Stimulated activated CD8-positive, alpha-beta memory T cell treated with anti-CD3 and anti-CD28 coated beads, Interleukin-12 subunit alpha, Interleukin-12 subunit beta, amount 100 ng/mL, for 24 hours (primary cell): Measurements from ENCODE around the gene ANGPT4.
"Not testable (repeated sequence)": the region's sequence is repeated elsewhere in the genome, so short reads cannot be mapped to it uniquely, and the experiment has no call there.

ENCODE experiments used
- DNase-seq: peaks from one replicate; pipeline ENCODE4 v3.0.0-alpha.2; 2020; ENCODE audit errors: extremely low read depth

The ANGPT4 gene

DNA sequence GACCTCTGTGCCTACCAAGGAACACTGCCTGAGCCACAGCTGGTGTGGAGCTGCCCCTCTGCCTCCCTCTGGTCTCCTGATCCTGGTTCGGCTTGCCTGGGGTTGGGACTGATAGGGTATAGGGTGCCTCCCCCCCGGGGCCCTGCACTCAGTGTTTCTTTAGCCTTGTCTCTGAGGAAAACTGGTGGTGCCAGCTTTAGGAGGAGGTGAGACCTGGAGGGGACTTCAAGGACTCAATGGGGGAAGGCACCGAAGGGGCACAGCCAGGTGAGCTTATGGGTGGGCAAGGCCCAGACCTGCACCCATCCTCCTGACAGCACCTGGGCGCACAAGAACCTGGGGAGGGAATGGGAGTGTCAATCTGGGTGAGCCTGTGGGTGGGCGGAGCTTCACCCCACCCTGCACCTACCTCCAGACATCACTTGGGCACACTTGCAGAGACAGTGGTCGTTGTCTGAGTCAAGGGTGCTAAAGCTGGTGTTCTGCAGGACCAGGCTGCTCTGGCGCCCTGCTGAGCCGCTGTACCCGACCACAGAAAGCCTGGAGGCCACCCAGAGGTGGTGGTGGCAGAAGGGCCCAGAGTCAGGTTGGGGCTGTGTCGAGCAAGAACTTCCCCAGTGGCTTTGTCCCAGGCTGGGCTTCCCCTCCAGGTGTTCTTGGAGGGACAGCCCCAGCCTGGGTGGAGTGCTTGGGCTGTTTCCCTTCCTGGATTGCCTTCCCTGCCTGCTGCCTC, 42.1 kb downstream of the ANGPT4 start:
- no peak for DNase-seq

DNA sequence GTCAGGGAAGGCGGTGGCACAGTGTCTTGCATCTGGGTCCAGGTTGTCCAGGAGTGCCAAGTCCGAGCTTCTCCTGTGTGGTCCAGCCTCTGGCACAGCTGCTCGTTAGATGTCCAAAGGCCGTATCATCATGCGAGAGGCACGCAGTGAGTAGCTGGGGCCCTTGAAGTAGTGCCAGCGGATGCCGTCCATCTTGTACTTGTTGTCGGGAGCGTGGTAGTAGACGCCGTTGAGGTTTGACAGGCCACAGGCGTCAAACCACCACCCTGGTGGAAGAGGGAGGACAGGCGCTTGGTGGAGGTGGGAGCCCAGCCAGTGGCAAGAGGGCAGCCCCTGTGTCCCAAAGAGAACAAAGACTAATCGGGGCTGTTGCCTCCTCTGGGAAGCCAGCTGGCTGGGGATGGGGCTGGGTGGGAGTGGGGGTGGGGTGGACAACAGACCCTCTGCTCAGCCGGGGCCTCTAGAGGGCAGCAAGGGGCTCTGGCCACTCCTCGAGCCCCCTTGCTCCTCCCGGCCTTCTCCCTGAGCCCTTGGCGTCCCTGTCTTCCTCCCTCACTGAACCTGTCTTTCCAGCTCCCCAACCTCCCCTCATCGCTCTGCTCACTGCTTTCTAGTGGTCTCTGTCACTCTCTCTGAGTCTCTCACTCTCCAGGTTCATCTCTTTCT, 43.1 kb downstream of the ANGPT4 start:
- DNase-seq, result no peak

DNA sequence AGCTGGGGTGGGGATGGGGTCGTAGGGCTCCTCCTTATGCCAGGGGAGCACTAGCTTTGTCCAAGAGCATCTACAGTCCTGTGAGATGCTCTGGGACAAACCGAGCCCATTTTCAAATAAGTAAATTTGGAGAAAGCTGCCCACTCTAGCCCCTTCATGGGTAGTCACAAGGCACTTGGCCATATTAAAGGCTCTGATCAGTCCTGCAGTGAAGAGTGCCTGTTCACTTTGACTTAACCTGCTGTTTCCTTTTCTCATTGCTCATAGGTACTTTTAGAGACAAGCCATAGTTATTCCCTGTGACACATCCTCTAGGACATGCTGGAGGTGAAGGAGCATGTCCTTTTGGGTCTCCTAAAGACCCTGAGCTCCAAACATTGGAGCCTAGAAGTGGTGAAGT, 44.2 kb downstream of the ANGPT4 start:
- DNase-seq, result no peak

DNA sequence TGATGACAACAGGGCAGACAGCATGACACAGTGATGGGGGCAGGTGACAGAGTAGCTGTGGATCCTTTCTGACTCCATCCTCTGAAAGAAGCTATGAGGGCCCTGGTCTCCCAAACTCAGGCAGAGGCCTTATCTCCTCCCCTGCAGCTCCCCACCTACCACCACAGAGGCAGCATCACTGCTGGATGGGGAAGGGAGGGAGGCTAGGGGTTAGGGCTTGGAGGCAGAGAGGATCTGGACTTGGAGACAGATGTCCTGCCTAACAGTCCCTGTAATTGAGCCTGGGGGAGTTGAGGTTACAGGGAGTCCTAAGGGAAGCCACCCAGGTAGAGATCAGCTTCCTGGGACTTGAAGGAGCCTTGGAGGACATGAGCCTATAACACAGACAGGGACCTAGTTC, 44.7 kb downstream of the ANGPT4 start:
- DNase-seq, result no peak

DNA sequence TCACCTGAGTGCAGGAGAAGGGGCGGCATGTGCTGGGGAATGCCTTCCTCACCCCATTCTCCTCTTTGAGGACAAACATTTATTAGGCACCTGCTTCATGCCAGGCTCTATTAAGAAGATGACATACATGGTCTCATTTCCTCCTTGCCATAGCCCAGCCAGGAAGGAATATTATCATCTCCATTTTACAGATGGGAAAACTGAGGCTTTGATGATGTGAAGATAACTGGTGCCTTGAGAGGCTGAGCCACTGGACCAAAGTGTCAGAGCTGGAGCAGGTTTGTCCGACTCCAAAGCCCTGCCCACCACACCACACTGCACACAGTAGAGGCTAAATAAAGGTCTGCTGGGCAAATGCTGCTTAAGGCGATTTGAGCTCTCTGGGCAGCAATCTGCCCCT, 45.4 kb downstream of the ANGPT4 start:
- DNase-seq, result no peak

DNA sequence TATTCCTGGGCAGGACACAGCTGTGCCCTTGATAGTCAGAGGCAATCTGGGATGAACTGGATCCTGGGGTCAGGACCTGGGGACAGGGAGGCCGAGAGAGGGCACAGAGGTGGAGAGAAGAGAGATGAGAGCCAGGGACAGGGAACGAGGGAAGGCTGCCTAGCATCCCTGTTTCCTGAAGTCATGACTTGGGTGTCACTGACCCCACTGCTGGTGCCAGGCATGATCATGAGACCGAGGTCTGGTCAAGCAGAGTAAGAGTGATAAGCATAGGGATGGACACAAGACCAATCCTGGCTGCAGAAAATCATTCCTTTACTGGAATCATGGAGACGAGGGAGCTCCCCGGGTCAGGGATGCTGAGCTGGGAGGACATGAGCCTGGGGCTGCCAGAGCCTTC, 46.5 kb downstream of the ANGPT4 start:
- no peak for DNase-seq

DNA sequence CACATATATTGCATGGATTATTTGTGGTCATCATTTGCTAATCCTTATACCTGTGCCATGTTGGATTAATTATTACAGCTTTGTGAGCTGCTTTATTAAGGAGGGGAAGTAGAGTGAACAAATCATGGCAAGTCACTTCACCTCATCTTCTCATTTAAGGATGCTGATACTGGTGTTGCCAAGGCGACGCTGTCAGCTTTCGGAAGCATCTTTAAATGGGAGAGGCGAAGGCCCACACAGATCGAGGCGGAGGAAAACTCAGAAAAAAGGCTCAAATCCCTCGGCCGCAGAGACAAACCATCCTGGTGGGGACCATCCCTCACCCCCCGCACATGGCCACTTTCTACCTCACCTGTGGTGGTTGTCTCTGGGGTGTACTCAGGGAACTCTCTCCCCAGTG, 47.9 kb downstream of the ANGPT4 start:
- no peak for DNase-seq

DNA sequence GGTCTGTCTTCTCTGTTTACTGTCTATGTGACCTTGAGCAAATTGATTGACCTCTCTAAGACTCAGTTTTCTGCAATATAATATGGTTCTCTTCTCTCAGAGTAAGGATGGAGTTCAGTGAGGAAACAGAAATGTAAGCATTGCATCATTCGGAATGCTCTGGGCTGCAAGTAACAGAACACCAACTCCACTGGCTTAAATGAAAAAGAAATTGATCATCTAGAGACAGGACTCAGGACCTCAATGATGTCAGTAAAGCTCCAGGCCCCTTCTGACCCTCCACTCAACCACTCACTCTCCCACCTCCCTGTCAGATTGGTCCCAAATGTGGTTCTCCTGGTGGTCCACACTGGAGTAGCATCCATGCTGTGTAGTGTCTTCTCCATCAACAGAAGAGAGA, 50.7 kb downstream of the ANGPT4 start:
- DNase-seq, result no peak

DNA sequence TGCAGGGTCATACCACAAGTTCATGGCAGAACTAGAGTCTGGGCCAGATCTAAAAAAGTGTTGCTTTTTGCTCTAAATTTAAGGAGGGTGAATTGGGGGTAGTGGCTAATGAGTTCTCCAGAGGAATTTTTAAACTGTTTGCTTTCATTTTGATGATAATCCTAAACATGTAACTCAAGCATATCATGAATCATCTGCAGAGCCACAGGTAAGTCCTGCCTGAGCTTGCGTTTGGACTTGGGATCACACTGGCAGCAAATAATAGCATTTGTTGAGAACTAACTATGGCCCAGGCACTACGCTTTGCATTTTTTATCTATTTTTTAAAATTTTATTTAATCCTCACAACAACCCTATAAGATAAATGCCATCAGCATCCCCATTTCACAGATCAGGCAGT, 55.2 kb downstream of the ANGPT4 start:
- DNase-seq, result no peak

DNA sequence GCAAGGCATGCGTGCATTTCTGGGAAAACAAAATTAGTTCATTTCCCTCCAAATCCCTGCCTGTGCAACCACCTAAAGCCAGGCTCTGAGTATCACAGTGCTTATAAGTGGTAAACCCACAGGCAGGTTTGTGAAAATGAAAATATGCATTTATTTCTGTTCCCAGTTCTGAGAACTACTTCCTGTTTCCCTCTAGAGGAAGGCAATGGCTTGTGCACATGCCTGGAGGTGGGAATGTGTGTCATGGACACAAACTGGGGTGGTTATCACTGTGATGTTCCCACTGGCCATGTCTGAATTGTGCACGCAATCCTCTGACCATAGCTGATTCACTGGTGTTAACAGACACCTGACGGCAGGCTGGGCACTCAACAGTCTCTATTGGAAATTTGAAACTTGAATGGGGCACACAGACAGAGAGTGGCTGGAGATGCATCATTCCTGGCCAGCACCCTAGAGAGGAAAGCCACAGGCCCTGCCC, 56.3 kb downstream of the ANGPT4 start:
- no peak for DNase-seq

DNA sequence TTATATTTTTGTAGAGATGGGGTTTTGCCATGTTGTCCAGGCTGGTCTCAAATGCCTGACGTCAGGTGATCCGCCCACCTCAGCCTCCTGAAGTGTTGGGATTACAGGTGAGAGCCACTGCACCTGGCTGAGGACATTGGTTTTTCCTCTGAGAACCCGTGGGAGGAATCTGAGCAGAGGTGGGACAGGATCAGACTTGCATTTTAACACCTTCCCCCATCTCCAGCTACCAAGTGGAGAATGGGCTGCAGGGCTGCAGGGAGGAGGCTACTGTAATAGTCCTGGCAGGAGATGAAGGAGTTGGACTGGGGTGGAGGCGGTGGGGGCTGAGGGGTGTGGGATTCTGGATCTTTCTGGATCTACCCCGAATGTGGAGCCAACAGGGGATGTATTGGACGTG, 58.1 kb downstream of the ANGPT4 start:
- no peak for DNase-seq

DNA sequence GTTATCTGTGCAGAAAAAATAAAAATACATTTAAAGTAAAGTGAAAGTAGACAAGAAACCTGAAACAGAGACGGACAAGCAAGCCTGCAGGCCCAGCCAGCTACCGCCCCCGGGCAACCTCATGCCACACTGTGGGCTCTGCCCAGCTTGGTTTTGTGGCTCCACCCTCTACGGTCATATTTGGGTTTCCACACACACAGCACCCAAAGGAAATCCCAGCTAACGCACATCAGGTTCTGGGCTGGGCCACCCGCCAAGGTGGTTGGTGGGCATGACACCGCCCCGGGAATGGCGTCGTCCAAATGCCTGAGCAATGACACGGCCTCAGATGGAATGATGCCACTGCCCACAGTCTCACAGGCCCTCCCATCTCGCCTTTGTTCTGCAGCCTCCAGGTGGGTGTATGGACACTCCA, 59.8 kb downstream of the ANGPT4 start:
- DNase-seq, result no peak

DNA sequence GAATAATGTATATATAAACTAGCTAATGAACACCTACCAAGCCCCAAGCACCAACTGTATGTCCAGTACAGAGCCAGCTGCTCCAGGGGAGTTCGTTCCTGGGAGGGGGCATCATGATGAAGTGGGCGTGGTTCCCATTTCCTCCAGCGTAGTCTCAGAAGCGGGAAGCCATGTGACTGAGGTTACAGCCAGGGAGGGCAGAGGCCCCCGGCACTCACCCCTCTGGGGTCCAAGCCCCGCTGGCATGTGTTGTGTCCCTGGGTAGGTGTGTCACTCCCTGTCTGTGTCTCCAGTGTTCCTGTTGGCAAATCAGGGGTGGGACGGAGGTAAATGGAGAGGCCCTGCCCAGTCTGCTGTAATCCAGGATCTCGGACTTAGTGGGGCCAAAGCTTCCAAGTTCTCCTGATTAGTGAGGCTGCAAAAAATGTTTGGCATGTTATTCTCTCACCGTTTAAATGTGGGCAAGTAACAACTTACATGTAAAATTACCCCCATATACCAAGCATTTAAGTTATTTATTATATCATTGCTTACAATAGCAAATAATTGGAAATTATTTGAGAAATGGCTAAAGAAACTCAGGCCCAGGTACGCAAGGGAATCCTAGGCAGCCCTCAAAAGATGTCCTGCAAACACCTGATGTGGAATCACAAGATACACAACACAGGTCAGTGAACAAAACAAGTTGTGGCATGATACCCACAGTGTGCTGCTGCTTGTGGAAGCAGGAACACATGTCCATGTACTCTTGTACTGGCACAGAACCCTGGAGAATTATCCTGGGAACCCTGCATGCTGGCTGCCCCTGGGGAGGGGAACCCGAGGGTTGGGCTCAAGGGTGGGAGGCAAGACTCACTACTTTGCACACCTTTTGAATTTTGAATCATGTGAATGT, 60.4 kb downstream of the ANGPT4 start:
- no peak for DNase-seq

DNA sequence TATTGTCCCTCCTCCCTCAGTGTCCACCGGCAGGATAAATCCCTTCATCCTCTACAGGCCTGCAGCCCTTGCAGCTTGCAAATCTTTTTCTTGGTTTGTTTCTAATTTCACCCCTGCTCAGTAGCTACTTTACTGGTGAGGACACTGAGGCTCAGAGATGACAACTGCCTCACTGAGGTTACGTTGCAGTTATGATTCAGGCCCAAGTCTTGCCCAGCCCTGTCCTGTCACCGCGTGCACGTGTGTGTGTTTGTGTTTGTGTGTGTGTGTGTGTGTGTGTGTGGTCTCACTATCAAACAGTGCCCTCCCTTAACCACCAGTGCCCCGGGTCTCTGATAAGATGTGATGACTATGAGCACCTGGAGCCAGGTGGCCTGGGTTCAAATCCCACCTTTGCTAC, 61.5 kb downstream of the ANGPT4 start:
- DNase-seq, result no peak

DNA sequence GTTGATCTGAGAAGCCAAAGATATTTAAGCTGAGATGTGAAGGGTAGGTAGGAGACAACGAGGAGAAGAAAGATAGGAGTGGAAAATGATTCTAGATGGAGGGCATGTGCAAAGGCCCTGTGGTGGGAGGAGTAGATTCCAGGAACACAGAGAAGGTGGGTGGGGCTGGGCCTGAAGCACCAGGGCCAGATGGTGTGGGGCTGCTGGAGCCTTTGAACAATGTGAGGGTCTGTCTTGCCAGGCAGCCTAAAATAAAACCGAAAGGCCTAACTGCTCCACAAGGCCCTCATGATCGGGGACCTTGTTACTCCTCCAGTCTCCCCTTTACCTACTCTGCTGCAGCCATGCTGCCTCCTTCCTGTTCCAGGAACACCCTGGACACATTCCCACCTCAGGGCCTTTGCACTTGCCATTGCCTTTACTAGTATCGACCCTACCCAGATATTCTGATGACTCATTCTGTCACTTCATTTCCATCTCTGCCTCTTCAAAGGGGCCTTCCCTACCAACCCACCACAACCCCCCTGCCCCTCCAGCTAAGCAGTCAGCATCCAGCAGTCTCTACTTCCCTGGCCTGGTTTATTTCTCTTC, 62.6 kb downstream of the ANGPT4 start:
- no peak for DNase-seq

DNA sequence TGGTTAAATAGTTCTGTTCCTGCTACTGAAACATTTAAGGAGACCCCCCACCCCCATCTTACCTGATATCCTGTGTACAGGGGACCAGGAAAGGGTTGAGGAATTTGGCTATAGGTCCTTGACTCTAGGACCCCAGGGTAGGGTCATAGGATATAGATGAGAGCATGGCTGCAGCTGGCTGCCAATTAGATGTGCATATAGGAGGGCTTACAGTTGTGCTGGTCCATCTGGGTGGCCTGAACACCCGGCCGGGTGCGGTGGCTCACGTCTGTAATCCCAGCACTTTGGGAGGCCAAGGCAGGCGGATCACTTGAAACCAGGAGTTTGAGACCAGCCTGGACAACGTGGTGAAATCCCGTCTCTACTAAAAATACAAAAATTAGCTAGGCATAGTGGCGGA, 67.4 kb downstream of the ANGPT4 start:
- not testable (repeated sequence) for DNase-seq

DNA sequence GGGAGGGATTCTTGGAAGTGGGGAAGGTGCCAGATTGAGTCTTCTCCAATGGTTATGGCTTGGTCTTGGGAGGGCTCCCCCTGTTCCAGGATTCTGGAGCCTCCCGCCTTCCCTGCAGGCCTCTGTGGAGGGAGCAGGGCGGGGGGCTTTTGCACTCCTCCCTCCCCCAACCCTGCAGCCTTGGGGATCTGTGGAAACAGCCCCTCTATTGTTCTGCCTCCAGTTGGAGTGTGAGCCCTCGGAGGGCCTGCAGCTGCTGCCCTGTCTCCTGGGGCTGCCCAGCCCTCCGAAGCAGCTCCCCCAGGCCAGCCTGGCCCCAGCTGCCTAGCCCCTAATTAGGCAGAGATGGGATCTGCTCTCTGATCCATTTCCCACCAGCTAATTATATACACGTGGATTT, 67.9 kb downstream of the ANGPT4 start:
- DNase-seq, result no peak

DNA sequence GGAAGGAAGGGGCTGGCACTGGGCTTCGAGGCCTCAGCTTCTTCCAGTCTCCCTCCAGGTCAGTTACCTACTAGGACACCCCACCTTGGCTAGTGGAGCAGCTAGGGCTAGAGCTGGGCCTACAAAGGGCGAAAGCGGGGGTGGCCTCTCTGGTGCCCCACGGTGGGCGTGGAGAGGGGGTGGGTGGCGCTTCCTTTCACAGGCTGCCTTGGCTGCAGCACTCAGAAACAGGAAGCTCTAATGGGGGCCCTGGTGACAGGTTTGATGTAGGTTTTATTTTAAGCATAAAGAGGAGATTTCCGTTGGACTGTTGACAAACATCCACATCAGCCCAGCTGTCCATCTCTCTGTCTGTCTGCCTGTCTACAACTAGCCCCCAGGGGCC, 69.2 kb downstream of the ANGPT4 start:
- no peak for DNase-seq

DNA sequence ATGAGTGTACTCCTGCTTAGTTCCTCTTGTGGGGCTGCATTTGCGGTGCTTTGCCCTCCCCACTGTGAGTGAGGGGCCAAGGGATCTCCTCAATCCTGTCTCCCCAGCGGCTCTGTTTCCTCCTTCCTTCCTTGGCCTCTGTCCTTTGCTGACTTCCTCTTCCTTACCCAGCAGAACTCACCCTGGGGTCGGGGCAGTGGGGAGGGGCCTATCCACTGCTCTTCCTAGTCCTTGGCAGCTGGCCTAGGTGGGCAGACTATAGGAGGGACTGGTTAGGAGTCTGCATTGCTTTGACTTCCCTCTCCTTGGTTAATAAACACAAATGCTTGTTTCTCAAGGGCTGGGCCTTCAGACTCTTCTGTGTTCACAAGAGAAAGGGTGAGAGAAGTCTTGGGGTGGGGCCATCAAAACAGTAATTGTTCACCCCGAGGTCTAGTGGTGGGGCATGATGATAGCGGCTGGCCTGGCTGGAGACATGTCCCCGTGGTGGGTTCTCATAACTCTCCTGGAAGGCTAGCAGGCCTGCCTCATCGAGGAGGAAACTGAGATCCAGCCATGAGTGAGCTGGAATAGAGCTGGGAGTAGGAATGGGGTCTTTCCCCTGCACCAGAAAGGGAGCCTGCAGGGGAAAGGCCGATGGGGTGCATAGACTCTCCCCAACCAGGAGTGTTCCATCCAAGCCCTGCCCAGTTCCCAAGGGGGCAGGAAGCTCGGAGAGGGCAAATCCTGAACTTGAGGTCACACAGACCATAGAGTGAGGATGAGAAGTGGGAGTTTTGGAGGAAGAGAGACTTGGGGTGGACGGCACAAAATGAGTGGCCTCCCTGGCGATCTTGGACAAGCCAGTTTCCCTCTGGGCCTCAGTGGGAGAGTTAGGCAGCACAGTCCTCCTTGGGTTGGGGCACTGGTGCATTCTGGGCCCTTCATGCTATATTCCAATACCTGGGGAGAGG, 69.9 kb downstream of the ANGPT4 start:
- DNase-seq, result no peak

DNA sequence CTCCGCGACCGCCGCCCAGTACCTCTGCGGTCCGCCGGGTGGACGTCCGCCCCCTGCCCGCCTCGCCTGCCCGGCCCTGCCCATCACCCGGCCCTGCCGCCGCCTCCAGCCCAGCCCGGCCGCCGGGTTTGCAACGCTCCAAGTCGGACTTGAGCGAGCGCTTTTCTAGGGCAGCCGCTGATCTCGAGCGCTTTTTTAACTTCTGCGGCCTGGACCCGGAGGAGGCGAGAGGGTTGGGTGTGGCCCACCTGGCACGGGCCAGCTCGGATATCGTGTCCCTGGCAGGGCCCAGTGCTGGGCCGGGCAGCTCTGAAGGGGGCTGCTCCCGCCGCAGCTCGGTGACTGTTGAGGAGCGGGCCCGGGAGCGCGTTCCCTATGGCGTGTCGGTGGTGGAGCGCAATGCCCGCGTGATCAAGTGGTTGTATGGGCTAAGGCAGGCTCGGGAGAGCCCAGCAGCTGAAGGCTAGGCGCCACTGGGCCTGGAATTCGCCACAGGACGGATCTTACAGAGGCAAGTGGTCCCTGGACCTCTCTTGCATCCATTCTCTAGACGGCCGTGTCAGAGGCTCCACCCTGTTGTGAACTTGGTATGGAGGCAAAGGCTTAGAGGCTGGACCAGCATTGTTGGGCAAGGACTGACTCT, 70.8 kb downstream of the ANGPT4 start:
- no peak for DNase-seq
